GM18526 (cell line): ENCODE measurements around the gene PTGFR.

ENCODE experiments used
- POLR2A ChIP-seq: IDR thresholded peaks from 3 replicates; pipeline ENCODE4 v1.6.1; 2011; ENCODE audit not compliant: insufficient read length; ENCODE audit errors: extremely low read depth

Gene PTGFR

DNA sequence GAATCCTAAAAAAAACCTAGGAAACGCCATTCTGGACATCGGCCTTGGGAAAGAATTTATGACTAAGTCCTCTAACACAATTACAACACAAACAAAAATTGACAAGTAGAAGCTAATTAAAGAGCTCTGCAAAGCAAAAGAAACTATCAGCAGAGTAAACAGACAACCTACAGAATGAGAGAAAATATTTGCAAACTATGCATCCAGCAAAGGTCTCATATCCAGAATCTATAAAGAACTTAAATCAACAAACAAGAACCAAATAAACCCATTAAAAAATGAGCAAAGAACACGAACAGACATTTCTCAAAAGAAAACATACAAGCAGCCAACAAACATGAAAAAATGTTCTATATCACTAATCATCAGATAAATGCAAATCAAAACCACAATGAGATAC, 58.6 kb downstream of the PTGFR start:
- TF ChIP-seq POLR2A = no peak

DNA sequence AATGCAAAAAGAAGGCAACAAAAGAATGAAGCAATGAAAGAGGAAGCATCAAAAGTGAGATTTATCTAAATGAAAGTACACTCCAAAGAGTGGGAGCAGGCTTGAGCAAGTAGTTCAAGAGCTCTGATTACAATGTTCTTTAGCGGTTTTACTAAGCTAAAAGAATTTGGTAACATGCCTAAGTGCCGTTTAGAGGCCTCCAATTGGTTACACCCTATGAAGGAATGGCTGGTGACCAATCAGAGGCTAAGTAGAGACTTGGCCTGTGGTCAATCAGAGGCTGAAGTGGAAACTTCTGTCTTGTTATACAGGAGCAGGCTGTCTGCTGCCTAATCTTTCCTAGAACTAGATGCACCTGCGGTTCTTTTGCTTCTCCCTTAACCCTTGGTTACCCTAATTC, 59.1 kb downstream of the PTGFR start:
- no peak for TF ChIP-seq POLR2A

DNA sequence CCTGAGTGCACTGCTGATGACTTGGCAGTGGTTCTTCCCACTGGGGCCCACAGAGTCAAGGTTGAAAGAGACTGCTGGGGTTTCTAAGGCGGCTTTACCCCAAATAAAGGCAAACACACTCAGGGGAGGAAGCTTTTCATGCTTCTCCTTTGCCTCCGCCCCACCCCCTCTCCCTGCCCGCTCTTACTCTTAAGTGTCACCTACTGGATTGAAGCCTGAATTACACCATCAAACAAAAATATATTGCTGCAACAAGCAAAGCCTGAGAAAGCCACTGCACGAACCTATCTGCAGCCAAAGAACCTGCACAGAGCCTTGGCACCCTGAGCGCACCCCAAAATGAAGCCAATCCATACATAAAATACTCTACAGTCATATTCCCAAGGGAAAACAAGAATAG, 63.1 kb downstream of the PTGFR start:
- no peak for TF ChIP-seq POLR2A

DNA sequence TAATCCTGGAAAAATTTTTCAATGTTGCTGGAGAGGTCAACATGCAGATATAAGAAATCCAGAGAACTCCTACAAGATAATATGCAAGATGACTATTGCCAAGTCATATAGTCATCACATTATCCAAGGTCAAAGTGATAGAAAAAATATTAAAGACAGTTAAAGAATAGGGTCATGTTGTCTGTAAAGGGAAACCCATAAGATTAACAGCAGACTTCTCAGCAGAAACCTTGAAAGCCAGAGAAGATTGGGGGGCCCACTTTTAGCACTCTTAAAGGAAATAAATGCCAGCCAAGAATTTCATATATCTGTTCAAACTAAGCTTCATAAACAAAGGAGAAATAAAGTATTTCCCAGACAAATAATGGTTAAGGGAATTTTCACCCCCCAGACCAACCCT, 64.1 kb downstream of the PTGFR start:
- TF ChIP-seq POLR2A = no peak

DNA sequence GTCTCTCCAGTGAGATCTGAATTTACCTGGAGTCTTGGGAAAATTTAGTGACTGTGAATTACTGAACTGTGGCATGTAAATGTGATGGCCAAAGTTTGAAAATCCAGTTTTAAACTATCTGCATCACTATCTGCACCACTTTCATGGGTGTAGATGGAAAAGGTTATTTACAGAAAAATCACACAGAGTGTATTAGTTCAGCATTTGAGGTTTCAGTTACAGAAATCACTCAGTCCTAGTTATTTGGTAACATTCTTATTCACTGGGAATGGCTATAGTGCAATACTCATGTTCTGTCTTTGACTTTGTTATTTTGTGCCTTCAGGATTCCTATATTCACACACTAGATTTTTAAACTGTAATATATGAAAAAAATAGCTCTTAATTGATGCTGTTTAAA, 68.9 kb downstream of the PTGFR start:
- no peak for TF ChIP-seq POLR2A

DNA sequence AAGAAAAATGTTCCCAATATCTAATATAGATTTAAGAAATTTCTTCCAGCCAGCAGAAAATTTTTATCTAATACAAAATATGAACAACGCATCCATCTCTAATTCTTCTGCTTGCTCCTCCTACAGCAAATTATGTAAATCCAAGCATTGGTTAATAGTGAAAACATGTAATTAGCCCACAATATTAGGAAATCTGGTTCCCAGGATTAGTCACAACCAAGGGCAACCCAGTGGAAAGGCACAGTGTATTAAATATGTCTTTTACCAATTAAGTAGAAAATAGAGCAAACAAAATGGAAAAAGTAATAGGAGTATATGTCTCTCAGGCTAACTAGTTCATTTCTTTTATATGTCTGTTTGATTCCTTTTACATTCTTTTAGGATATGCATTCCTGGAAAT, 70.0 kb downstream of the PTGFR start:
- no peak for TF ChIP-seq POLR2A

DNA sequence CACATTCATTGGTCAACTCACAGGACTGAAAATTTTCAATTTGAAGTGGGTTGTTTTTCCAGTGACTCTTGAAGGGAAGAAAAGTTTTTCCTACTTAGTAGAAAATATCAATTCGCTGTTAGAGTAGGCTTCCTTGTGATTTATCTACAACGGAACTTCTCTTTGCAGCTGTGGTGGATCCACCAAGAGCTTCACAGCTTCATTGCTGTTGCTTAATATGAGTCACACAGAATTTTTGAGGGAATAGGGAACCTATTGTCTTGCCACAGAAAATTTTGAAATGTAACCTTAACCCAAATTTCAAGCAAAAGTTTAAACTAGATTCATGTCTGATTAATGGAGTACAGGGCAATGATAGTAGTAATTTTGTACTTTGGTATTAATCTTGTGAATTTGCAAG, 71.1 kb downstream of the PTGFR start:
- no peak for TF ChIP-seq POLR2A

DNA sequence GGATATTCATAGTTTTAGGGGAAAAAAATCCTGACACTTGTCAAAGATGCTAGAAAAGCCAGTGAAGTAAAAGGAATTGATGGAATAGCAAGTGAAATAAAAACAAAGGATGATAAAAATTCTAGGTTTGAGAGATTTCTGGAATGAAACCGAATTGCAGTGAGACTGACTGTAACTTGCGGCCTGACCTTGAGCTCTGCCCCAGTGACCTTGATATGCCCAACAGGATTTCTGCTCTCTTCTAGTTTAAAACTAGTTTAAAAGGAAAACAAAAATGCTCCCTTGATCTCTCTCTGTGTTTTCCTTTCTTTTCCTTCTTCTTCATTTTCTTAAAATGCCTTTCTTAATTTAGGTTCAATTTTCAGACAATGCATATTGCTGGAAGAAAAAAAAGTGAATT, 74.6 kb downstream of the PTGFR start:
- no peak for TF ChIP-seq POLR2A

DNA sequence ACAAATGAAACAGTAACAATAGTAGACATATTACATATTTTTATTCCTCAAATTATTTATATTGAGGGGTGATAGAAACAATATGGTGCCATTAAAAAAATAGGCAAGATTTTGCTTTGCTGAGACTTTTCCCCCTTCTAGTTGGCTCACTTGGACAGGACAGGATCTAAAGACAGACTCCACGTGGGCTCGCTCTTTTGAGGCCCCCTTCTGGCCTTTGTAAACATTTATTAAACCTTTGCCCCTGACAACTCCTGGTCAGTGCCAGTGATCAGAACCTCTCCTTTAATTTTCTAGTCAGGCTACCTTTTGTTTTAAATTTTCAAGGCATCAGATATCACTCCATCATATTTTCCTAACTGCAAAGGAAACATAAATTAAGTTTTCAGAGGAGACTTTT, 79.8 kb downstream of the PTGFR start:
- no peak for TF ChIP-seq POLR2A

DNA sequence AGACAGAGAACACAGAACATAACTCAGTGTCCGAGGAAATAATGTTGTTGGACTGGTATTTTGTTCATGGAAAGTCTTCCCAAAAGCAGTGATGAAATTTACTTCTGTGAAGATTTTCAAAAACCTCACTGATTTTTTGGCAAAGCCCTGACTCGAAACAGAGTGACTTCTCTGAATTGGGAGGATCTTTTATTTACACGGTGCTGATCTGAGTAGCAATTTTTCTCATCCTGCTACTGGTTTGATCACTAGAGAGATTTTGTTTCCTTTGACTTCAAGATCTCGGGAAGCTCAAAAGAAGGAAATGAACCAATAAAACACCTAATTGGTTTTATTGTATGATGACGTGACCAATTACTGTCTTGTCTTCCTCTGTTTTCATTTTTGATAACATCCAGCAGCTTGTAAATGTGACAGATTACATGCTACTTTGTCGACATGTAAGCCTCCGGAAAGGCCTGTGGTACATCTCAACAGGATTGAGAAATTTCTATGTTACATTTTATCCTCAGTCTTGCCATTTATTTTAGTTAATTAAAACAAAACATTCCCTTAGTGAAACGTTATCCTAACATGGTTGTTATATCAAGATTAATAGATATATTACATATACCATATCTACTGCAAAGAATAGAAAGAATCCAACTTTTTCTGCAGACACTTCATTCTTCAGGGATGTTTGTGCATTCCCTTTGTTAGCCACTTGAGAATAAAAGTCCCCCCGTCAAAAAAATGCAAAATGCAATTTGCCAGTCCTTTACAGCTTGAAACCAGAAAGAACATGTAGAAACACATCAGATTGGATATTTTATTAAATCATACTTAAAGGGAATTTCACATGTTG, 86.7 kb downstream of the PTGFR start:
- no peak for TF ChIP-seq POLR2A

DNA sequence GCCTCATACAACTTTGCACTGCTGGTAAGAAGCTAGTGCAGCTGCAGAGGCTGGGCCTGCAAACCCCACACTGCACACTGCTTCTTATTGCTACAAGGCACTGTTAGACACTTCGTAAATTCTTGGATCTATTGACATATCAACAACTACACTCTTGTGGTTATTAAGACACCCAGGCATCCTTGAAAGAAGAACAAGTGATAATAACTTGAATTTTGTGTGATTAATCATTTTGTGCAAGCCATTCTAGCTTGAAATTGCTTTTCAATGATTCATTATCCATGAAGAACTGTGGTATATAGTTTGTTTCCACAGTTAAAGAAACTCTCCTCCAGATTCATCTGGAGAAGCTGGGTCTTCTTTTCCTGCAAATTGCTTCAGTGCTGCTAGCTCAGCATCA, 95.8 kb downstream of the PTGFR start:
- TF ChIP-seq POLR2A = no peak

DNA sequence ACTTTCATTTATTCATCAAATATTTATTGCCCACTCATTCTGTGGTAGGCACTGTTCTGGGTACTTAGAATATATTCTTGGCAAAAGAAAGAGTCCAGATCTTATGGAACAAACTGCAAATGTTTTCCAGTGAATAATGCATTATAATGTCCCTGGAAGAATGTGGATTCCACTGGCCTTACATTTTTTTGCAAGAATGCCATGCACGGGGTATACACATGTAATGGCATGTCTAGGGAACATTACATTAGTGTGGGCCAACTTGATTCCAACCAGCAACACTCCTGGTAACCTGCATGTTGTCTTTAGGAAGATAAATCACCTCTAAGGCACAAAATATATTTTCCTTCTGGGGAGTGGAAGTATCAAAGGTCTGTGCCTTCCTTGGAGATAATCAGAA, 96.4 kb downstream of the PTGFR start:
- no peak for TF ChIP-seq POLR2A
